ENCODE data around the gene MALRD1.

MALRD1 gene

DNA sequence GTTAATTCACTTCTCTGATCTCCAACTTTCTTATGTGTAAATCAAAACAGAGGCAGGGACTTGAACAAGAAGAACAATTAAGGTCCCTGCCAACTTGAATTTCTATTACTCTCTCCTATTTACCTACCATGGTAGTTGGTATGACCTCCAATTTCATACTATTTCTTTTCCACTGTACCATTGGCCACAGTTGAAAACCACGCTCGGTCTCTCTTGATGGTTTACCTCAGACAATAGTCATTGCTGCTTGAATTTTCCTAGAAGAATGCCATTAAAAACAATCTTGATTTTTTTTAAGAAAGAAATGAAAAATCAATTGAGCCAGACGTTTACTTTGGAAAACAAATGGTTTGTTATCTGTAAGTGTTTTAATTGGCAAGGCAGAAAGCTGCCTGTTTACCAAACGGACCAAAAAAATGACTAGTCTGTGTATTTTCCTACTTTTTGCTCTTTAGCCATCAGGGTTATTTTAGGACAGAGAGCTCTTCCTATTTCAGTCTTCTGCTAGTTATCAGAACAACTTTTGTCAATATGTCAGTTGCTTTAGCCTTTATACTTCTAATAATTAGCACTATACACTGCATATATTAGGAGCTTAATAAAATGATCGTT, 610.1 kb downstream of the MALRD1 start:
- DNase-seq: no peak

DNA sequence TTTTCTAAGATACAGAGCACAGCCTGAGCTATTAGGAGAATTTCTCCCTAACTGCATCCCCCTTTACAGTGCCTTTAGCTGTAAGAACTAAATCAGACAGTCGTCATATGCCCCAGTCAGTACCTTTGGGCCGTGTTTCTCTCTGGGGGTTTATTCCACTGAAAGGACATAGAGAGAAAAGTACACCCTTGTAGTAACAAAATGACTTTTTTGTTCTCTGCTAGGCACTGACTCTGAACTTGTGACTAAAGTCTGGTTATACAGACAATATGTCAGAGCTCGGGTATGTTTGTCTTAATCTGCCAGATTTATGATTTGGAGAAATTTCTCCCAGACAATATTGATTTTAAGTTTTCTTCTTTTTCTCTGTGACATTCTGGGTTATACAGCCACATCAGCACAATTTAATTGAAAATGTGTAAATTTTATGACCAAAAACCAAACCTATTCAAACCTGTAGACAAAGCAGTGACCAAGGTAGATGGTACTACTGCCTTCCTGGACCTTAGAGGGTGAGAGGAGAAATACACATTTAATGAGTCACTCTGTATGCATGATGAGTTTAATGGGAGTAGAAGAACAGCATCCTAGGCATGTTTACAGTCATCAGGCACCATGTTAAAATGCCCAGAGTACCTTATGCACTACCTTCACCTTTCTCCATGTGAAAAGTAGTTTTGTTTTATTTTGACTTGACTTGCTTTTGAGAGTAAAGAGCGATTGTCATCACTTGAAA, 611.5 kb downstream of the MALRD1 start:
- DNase-seq: no peak

DNA sequence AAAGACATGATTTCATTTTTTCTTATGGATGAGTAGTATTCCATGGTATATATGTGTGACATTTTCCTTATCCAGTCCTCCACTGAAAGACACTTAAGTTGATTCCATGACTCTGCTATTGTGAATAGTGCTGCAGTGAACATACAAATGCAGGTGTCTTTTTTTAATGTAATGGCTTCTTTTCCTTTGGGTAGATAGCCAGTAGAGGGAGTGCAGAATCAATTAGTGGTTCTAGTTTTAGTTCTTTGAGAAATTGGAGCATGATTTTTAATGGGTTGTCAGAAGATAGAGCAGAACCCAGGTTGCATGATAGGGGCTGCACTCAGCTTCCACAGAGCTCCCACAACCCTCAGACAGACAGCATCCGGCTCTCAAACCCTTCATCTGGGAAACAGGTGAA, 614.7 kb downstream of the MALRD1 start:
- no peak for DNase-seq

DNA sequence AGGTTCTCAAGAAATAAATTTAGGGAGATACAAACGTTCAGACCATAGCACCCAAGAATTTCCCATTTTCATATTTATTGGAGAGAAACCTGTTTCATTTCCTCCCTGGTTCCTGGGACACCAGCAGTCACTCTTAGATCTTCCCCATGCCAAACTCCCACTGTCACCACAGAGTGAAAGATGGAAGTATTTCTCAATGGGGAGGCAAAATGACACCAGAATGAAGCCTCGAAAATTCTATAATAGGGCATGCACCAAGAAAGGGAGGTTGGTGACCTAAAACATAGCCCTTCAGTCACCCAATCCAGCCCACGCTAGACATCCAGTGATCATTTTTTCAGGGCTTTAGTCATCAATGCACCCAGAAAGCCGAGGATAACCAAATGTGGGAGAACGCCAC, 619.5 kb downstream of the MALRD1 start:
- no peak for DNase-seq

DNA sequence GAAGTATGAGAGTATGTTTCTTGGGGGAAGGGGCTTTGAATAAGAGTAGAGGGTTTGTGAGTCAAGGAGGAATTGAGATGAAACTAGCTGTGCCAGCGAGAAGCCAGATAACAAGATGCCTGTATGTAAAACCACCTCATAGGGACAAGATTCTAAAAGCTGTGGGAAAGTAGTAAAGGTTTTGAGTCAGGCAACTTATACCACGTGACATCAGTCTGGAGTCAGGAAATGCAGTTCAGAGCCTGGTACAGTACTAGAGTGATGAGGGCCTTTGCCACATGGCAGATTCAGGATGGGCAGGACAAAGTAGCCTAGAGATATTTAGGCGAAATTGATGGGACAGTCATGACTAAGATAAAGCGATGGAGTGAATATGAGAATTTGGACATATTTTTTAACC, 627.5 kb downstream of the MALRD1 start:
- DNase-seq: no peak

DNA sequence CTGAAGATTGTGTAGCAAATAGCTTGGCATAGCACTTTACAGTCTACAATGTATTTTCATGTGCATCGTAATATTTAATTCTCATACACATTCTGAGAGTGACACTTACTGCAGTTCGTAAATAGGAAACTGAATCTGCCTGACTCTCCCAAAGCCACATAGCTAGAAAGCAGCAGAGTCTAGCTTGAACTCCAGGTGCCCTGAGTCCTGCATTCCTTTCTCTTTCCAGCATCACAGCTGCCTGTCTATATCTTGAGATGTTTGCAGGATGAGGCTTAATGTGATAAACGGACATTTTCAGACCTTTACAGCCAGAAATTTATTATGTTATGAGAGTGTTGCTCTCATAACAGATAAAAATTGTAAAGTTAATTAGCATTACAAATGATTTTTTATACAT, 634.8 kb downstream of the MALRD1 start:
- DNase-seq: no peak

DNA sequence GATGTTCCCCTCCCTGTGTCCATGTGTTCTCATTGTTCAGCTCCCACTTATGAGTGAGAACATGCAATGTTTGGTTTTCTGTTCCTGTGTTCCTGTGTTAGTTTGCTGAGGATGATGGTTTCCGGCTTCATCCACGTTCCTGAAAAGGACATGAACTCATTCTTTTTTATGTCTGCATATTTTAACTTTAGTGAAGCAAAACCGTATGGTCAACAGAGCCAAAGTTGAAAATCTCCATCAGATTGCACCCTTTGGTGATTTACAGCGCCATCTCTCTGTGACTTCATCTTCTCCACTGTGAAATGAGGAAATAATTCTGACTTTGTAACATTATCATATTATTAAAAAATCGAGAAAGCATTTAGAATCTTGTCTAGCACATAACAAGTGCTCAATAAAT, 635.4 kb downstream of the MALRD1 start:
- DNase-seq: no peak

DNA sequence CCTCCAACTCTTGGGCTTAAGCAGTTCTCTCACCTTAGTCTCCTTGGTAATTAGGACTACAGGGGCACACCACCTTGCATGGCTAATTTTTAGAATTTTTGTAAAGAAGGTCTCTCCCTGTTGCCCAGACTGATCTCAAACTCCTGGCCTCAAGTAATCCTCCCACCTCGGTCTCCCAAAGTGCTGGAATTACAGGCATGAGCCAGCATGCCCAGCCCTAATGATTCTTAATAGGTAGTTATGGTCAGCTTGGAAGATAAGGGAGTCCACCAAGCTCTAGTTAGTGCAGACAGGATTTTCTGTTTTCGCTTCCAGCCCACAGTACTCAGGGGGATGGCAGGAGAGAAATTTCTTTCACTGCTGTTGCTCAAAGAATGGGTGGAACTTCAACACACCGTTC, 639.7 kb downstream of the MALRD1 start:
- DNase-seq: no peak

DNA sequence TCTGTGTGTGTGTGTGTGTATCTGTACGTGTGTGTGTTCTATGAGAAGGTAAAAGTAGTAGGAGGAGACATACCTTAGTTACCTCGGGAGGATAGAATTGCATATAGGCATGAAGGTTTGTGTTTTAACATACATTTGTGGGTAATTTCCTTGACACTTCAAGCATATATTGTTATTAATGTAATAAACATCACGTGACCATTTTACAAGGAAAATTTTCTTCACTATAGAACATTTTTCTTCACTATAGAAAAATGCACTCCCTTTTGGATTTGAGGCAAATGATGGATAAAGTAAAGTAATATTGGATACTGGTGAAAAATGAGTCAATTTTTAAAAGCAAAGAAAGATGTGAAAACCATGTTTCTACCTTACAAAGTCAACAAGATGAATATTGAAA, 640.6 kb downstream of the MALRD1 start:
- DNase-seq: no peak

DNA sequence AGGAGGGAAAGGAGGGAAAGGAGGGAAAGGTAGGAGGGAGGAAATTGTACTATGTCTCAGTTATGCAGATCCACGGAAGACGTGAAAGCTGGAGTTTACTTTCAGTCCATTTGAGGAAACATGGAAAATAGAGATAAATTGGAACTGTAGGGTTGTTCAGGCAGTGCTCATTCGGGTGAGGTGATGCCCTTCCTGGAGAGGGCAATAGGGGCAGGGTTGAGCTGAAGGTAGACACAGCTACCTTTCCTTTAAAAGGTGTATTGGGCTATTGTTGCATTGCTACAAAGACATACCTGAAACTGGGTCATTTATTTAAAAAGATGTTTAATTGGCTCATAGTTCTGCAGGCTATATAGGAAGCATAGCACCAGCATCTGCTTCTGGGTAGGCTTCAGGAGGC, 650.7 kb downstream of the MALRD1 start:
- no peak for DNase-seq

DNA sequence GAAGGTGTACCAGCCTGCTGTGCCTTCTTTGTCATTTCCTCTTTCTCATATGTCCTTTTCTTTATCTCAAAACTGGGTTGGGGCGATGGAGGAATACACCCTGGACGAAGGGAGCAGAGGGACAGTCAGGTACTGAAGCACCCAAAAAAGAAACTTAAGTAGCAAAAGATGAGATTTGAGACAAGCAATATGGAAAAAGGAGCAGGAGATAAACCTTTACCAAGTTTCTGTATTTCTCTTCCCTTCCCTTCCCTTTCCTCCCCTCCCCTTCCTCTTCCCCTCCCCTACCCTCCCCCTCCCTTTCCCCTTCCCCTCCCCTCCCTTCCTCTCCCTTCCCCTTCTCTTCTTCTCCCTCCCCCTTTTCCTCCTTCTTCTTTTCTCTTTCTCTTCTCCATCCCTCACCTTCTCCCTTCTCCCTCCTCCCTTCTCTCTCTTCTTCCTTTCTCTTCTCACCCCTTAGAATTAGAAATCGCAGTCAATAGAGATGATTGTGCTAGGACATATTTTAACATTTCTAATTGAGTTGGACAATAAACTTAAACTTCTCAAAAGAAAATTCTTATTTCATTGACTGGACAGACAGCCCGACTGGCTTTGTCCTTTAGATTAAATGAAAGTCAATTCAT, 652.9 kb downstream of the MALRD1 start:
- no peak for DNase-seq

DNA sequence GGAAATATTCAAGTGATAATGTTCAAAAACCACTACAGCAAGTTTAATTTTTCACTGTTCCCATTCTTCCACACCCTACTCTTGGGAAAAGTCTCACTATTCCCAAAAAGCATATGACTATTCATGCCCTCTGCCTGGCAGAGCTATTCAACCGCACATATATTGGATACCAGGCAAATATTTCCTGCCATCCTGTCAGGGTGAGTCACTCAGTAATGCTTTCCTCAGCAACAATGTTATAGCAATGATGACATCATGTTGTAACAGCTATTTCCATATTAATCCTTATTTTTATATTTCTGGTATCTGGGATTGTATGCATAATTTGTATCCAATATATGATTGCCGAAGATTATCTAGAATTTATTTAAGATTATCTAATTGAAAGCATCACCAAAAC, 653.6 kb downstream of the MALRD1 start:
- no peak for DNase-seq

DNA sequence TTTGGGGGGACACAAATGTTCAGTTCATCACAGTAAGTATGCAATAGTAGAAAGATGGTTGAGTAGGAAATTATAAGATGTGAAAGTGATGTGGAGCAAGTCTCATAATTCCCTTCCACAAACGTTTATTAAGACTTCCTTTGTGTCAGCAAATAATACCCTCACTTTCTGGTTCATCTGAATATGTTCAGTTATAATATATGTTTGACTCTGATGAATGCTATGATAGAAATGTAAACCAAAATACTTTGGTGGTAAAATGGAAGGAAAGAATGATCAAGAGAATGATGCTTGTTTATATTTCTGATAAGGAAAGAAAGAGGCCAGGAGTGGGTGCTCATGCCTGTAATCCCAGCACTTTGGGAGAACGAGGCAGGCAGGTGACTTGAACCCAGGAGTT, 655.9 kb downstream of the MALRD1 start:
- DNase-seq: no peak

DNA sequence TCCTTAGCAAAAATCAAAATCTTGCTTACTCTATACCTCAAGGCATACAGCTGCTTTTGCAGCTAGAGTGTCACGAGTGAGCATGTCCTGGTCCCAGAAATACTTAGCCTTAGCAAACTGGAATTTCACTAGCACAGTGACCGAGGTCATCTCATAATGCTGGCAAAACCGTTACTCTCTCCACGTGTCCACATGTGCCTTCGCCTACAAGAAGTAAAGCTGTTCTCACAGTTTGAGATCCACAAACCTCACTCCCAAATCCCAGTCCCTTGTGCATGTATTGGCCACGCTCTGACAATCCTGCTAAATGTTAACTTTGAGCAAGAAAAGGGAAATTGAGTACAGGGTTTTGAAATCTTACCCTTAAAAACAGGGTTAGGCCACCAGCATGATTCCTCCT, 656.6 kb downstream of the MALRD1 start:
- DNase-seq: no peak

DNA sequence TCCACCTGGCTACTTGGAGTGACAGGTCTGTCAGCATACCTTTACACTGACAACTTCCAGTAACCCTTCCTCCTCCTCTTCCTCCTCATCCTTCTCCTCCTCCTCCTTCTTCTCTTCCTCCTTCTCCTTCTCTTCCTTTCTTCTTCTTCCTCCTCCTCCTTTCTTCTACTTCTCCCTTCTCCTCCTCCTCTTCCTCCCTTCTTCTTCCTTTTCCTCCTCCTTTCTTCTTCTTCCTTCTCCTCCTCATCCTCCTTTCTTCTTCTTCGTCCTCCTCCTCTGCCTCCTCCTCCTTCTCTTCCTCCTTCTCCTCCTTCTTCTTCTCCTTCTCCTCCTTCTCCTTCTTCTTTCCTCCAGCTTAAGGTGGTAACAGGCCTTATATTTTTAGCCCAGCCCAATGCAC, 658.3 kb downstream of the MALRD1 start:
- no peak for DNase-seq

DNA sequence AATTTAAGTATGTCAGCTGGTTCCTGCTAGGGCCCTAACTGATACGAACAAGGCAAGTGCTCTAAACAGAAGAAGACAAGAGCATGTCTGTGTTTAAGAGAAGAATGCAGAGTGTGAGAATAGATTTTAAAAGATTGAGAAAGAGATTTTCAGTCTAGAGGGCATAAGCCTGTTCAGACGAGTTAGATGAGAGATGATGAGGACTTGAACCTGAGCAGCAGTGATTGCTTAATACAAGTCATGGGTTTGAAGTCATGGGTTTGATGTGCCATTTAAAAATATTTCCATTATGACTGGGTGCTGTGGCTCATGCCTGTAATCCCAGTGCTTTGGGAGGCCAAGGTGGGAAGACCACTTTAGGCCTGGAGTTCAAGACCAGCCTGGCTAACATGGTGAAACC, 658.8 kb downstream of the MALRD1 start:
- no peak for DNase-seq

DNA sequence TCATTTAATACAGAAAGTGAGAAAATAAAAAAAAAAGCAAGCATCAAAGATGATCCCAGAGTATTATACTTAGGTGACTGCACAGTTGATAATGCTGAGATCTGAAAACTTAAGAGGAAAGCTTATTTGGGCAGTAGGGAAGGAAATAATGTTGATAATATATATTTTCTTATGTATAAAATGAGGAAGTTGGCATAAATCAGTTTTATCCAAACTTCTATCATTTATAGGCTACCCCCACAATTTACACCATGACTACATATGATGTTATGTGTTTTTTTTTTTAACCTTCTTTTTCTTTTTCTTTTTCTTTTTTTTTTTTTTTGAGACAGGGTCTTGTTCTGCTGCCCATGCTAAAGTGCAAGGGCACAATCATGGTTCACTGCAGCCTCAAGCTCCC, 659.4 kb downstream of the MALRD1 start:
- DNase-seq: no peak

DNA sequence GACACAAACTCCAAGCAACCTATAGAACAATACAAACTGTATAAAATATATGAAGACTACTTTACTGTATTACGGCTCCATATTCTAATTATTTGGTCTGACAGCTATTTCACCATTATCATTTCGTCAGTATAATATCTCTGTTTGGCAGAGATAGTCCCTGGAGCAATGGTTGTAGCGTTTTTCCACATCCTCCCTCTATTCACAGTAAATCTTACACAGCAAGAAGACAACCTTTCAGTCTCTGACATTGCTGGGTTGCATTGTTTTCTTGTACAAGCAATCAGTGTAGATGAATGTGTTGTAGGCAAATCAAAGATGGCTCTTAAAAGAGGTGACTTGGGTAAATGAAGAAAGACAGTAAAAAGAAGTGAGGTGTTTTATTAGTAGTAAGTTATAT, 662.0 kb downstream of the MALRD1 start:
- DNase-seq: no peak

DNA sequence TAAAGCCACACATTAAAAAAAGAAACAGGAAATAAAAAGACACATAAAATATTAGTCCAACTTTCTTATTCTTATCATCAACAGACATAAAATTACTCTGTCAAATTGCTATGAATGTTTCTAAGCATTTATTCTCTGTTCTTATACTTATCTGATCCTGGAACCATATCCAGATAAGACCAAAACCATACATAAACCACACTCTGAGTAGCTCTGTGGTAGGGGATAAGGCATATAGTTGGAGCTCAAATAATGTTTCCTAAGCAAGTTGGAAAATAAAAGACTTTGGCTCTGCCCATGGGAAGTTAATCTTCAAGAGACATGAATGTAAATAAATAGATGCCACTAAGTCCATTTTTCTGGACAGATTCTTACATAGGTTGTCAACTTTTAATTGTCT, 664.6 kb downstream of the MALRD1 start:
- DNase-seq: no peak

DNA sequence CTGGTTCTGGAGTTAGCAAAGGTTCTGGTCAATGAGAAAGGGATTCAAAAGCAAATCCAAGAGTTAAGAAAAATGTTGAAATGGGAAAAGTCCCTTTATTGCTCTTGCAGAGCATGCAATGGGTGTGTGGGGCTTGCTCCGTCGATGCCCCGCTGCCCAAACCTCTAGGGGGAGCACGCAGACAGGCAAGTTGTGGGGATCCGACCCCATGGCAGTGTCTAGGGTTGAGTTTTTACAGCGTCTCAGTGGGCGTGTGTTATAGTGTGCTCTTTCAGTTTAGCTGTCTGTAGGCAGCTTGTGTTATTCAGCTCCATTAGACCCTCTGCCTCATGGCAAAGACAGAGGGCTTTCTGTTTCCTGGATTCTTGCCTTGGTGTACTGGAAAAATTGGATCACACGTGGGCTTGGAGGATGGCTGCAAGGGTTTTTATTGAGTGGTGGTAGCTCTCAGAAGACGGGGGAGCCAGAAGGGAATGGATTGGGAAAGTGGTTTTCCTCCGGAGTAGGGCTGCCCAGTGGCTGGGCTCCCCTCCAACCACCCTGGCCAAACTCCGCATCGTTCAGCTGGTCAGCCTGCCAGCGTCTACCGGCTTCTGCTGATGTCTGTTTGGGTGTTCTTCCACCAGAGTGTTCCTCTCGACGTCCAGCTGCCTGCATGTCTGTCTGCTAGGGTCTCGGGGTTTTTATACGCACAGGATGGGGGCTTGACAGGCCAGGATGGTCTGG, 665.4 kb downstream of the MALRD1 start:
- no peak for DNase-seq

DNA sequence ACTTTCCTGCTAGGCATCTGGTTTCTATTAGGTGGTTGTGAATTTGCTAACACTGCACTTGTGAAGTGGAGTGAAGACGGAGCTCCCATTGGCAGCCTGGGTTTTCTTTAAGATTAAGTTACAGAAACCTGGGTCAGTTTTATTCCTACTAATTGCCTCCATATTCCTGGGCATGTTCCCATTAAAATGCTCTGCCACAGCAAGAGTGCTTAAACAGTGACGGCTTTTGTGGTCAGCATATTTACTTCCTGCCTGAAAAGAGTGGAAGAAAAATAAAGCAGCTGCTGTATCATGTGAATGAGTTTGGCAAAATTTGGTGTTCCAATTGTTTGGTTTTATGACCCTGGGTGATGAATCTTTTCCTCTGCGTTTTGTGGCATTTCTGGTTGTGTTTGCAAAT, 670.7 kb downstream of the MALRD1 start:
- no peak for DNase-seq

DNA sequence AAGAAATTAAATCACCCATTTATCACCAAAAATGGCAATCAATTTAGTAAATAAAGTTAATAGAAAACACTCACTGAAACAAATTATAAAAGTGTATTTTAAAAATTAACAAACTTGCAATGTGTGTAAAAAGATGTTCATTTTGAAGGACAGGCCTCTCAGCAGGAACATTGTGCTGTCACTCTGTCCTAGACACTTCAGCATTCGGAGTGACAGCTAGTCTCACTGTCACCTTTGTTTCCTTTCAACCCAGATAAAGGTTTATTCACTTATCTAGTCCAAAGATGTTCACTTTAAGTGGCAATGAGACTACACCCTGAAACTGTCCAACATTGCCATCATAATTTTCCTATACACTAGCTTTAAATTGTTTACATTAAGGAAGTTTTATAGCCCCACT, 675.7 kb downstream of the MALRD1 start:
- DNase-seq: no peak

DNA sequence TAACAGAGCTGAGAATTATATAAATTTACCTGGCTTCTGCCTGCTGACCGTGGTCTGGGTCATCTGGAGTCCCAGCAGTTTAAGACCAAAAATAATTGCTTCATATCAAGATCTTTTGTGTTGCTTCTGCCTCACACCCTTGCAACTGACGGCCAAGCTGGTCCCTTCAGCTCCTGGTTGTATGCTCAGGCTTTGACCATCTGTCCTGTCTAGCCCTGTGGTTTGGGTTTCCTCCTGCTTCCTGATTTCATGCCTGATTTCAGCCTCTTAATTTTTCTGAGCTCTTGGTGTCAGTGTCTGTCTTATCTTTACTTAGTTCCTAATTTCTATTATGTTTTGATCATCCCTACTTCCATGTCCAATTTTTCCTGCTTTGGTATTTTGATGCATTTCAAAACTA, 679.8 kb downstream of the MALRD1 start:
- no peak for DNase-seq

DNA sequence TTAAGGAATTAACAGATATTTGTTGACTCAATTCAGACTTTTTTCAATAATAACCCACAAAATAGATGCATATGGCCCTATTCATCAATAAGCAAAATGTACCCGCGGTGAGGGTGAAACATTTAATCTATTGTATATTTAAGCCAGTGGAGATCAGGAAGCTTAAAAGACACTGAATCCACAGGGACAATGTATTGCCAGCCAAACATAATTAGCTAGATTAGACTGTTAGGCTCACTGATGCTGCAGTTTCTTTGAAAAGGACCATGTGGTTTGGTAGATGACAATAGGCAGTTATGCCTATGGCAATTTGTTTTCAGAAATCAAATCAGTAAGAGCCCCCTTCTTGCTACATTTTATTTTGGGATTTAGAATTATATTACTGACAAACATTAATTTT, 680.4 kb downstream of the MALRD1 start:
- no peak for DNase-seq

All from NCI-H1417 treated with DMSO at 0.1 percent for 48 hours (cell line).